Stimulated activated CD4-positive, alpha-beta T cell treated with anti-CD3 and anti-CD28 coated beads, Interleukin-2, amount 100 ng/mL, for 4 hours (primary cell): ENCODE results near the gene OST4.
A peak's percentile ranks its signal among the peaks of the same experiment; 100 is the strongest.
"Not testable (repeated sequence)": the region's sequence is repeated elsewhere in the genome, so short reads cannot be mapped to it uniquely, and the experiment has no call there.

Experiments
- DNase-seq: peaks from one replicate; pipeline ENCODE4 v3.0.0-alpha.2; 2020; ENCODE audit warnings: low read depth

OST4 gene

GRCh38 chr2:27071277-27071989 lies at the start of gene OST4:
TSS of gene OST4 (minus strand) at chr2:27071654.
- peak; percentile 84 for DNase-seq

- DNase-seq = not testable (repeated sequence)
Measured at GRCh38 chr2:27119330-27119670, 47.8 kb upstream of the OST4 start.

- peak; percentile 23 for DNase-seq
Measured at GRCh38 chr2:27118525-27119329, 47.3 kb upstream of the OST4 start, which contains the start of gene CGREF1. TSS of gene CGREF1 (minus strand) at chr2:27119128. CDS start at chr2:27104366, 14,762 bp downstream.

GRCh38 chr2:27117995-27118524 lies 46.6 kb upstream of the OST4 start:
- DNase-seq = no peak

- DNase-seq = no peak
Measured at GRCh38 chr2:27115519-27115918, 44.1 kb upstream of the OST4 start.

- DNase-seq = not testable (repeated sequence)
Measured at GRCh38 chr2:27111392-27112078, 40.1 kb upstream of the OST4 start.

- DNase-seq = not testable (repeated sequence)
Measured at GRCh38 chr2:27110603-27111352, 39.3 kb upstream of the OST4 start.

- DNase-seq = no peak
Measured at GRCh38 chr2:27109083-27109482, 37.6 kb upstream of the OST4 start.

- no peak for DNase-seq
Measured at GRCh38 chr2:27108221-27108620, 36.8 kb upstream of the OST4 start.

- no peak for DNase-seq
Measured at GRCh38 chr2:27105981-27106380, 34.5 kb upstream of the OST4 start.

- no peak for DNase-seq
Measured at GRCh38 chr2:27102329-27102728, 30.9 kb upstream of the OST4 start.

- DNase-seq = no peak
Measured at GRCh38 chr2:27100036-27100435, 28.6 kb upstream of the OST4 start.

GRCh38 chr2:27099334-27099955 lies 28.0 kb upstream of the OST4 start:
- DNase-seq = no peak

GRCh38 chr2:27097341-27097740 lies 25.9 kb upstream of the OST4 start:
- no peak for DNase-seq

GRCh38 chr2:27096748-27097297 lies 25.4 kb upstream of the OST4 start:
- DNase-seq = no peak

- DNase-seq = no peak
Measured at GRCh38 chr2:27095745-27096651, 24.5 kb upstream of the OST4 start.

GRCh38 chr2:27095427-27095744 lies 23.9 kb upstream of the OST4 start:
- DNase-seq = no peak

- no peak for DNase-seq
Measured at GRCh38 chr2:27094353-27094984, 23.0 kb upstream of the OST4 start.
